GM19035 (cell line): ENCODE data around the gene STOML1.
A peak's percentile ranks its signal among the peaks of the same experiment; 100 is the strongest.
"Not testable (repeated sequence)": the region's sequence is repeated elsewhere in the genome, so short reads cannot be mapped to it uniquely, and the experiment has no call there.

Experiments
- ATAC-seq: cut with Tn5 transposase; IDR thresholded peaks from one replicate; pipeline ENCODE4 v1.9.1; 2021; ENCODE audit not compliant: unreplicated experiment

The STOML1 gene

DNA sequence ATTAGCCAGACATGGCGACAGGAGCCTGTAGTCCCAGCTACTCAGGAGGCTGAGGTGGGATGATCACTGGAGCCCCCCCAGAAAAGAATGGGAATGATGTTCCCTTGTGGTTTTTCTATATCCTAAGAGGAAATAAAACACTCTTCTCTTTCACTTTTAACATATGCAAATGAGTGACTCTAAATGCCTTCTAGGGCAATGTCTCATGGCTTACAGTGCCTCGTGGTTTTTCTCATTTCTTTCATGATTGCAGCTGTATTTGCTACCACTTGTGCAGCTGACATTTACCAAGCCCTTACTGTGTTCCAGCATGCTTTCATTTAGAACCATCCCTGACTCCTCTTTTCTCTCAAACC, 26.4 kb downstream of the STOML1 start:
- ATAC-seq: peak; percentile 58

DNA sequence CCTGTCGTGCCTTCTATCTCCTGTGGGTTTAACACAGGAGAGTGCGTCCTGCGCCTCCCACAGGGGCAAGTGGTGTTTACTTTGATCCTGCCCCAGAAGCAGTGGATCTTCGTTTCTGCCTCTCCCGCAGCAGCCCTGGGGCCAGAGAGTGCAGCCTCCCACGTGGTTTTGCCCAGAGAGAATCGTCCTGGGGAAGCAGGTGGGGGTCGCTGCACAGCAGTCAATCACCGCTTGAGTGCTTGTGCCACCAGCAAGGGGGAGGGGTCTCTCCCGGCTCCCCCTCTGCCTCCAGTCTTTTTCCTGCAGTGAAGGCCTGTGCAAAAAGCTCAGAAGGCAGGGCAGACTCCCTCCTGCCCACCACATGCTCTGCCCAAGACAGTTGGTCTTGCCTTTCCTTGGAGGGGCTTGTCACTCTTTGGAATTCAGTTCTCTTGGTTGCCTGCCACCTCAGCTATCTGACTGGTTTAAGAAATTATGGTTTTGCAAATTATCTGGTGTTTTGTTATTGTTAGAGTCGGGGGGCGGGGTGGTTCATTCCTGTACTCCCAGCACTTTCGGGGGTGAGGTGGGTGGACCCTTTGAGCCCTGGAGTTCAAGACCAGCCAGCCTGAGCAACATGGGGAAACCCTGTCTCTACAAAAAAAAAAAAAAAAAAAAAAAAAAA, 26.9 kb downstream of the STOML1 start:
- ATAC-seq: peak; percentile 23

DNA sequence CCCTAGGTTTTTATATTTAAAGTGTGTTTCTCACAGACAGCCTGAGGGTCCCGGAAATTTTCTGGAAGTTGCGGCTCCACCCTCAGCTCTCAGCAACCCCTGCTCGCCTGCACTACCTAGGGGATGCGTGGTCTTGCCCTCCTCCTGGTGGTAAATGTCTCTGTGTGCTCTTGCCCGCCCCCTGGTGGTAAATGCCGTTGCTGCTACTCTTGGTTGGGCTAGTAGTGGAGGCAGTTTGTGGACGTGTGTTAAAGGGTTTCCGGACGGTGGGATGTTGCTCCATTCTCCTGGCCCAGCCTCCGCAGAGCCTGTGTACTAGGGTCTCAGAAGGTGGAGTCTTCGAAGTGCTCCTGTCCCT, 27.4 kb downstream of the STOML1 start:
- peak; percentile 69 for ATAC-seq

DNA sequence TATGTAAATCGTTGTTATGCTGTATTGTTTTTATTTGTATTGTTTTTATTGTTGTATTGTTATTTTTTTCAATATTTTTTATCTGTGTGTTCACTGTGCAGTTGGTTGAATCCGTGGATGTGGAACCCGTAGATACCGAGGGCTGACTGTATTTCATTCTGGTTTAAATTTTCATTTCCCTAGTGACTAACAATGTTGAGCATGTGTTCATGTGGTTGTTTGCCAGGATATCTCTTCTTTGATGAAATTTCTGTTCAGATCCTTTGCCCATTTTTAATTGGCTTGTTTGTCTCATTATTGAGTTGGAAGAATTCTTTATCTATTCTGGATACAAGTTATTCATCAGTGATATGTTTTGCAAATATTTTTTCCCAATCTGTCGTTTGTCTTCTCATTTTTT, 29.7 kb downstream of the STOML1 start:
- no peak for ATAC-seq

DNA sequence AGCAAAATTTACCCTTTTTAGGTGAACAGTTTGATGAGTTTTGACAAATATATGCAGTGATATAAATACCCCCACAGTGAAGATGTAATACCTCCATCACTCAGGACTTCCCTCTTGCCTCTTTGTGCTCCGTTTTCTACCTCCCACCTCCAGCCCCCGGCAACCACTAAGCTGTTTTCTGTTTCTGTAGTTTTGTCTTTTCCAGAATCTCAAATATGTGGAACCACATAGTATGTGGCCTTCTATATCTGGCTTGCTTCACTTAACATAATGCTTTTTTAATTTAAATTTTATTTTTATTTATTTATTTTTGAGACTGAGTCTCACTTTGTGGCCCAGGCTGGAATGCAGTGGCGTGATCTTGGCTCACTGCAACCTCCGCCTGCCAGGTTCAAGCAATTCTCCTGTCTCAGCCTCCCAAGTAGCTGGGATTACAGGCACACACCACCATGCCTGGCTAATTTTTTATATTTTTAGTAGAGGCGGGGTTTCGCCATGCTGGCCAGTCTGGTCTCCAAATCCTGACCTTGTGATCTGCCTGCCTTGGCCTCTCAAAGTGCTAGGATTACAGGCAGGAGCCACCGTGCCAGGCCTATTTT, 31.5 kb downstream of the STOML1 start:
- not testable (repeated sequence) for ATAC-seq

DNA sequence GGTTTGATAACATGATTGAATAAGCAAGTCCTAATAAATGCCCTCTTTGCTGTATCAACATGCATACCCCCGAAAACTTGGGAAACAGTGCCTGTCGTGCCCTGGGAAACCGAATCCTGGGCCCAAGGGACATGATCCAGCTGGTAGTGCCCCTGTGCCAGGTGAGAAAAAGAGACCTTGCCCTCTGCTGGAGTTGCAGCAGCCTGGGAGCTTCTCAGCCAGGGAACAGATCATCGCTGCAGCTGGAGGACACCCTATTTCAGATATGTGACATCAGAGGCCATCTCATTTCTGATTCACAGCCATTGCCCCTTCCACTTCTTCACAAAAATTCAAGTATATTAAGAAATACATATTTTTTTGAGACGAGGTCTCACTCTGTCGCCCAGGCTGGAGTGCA, 32.3 kb downstream of the STOML1 start:
- no peak for ATAC-seq

DNA sequence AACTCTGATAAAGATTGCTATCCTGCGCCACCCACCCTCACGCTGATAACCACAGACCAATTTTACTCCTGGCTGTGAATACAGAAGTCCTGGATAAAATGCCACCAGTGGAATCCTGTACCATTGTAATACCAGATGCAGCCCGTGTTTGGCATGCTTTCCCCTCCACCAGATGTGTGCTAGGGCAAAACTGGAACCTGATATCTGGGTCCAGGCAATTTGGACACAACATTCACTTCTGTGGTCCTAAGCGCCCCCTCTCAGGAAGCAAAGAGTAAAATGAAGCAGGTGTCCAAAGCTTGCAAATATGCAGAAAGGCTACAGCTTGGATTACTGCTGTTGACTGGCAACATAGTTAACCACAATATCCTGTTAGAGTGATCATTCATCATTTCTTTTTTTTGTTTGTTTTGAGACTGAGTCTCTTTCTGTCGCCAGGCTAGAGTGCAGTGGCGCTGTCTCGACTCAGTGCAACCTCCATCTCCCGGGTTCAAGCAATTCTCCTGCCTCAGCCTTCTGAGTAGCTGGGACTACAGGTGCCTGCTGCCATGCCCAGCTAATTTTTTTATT, 33.0 kb downstream of the STOML1 start:
- ATAC-seq: no peak

DNA sequence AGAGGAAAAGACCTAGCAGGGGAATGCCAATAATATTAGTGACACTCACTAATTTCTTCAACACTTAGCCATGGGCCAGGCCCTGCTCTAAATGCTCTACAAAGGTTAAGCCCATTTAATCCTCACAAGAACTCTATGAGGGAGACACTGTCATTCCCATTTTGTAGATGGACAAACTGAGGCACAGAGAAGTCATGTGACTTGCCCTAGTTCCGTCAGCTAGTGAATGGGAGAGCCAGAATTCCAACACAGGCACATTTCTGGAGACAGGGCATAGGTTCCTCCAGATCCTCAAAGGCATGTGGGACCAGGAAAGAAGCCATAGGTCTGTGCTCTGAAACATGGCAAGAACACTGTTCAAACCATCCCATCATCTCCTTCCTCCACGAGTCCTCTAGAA, 34.3 kb downstream of the STOML1 start:
- ATAC-seq: no peak

DNA sequence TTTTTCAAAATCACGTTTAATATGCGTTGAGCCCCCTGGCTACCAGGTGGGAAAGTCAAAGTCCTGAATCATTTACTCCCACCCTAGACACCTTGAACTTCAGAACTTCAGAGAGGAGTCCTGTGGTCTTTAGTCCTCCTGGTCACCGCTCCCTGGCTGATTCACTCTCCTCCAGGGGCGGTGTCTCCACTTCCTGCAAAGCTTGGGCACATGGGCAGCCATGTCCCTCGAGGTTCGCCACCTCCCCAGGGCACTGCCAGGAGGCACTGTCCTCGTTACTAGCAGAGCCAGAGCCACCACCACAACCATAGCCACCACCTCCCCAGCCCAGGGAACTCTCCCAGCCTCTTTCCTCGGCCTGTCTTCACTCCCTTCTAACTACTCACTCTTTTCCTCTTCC, 34.8 kb downstream of the STOML1 start:
- ATAC-seq: no peak

DNA sequence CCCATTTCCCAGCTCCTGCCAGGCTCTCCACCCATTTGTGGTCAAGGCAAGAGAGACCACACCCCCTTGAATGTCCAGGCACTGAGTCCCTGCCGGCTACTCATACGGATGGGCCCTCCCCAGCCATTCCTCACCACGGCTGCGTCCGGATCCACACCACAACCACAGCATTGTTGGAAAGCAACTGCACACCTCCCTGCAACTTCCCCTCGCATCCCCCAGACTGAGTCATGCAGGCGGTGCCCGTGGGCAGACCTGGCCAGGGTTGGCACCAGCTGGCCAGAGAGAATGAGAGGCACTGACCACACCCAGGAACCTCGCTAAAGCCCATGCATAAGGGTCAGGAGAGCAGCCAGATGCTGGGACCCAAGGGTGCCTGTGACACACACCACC, 35.4 kb downstream of the STOML1 start:
- no peak for ATAC-seq

DNA sequence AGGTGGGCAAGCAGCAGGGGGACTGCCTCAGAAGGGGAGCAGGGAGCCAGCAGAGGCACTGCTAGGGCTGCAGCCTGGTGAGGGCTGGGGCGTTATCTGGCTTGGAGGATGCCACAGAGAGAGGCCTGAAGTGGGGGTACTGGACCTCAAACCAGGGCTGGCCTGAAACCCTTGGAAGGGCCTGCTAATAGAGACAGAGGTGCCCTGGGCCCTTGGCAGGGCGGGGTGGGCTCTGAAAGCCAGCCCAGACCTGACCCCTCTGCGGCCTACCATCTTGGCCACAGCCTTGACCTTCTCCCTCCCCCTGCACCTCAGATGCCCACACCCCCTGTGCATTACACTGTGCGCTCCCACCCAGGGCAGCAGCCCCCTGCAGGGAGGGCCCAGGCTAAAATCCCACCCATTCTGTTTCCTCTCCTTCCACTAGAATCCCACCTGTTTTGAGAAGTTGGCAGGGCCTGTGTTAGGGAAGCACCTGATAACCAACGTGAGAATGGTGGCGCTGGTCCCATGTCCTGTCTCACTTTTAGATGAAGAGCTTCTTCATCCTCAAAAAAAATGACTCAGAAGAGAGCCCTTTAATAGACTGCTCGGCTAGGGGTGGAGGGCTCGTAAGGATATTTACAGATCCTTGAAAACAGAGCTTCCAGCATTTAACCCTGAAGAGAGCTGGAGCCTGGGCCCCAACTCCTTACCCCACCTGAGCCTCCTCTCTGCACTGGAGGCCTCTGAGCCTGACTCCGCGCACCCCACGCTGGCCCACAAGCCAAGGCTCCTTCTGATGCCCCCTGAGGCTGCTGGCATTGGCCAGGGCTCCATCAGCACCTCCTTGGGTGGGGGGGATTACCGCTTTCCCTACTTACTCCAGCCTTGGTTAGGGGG, 36.0 kb downstream of the STOML1 start:
- ATAC-seq: no peak

DNA sequence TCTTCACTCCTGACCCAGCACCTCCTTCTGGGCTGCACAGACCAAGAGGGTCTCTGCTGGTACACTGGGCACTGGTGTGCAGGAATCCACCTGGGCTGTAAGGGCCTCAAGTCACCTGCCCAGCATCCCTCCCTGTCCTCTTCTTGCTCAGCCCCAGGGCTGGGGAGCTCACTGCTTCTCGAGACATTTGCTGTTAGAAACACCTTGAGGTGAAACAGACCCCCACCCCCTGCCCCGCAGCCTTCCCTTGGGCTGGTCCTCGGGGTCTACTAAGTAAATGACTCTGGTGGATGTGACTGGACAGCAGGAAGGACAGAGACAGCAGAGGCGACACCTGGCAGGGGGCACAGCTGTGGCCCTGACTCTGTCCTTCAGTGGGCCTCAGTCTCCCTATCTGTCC, 36.8 kb downstream of the STOML1 start:
- ATAC-seq: no peak

DNA sequence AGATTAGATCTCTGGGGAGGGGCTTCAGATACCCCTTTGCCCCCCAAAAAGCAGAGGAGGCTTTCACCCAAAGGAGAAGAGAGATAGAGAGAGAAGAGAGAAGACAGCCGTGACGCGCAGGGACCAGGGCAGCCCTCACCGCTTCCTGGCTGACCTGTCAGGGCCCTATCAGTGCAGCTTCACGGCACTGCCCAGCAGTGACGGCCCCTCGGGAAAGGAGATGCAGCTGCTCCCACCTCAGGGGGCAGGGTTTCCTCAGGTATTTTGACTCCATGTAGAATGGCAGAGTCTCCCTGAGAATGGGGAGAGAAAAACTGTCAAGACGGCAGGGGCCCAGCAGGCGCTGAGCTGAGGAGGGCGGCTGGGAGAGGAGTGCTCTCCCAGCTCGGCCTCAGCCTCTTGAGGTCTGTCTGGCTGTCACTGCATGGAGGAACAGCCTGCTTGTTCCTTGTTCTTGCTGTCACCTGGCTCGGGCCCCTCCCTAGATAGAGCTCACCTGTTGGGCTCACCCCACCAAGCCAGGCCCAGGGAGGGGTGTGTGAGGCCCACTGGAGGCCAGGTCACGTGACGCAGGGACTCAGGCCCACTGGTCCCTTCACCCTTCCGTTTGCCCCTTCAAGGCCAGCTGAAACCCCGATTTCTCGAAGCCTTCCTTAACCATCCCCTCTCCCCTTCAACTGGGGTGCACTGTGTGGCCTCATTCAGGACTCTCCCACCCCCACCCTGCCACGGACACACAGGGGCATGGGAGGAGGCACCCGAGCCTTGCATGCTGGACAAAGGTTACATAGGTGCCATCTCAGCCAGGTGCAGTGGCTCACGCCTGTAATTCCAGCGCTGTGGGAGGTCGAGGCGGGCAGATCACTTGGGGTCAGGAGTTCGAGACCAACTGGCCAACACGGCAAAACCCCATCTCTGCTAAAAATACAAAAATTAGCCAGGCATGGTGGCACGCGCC, 37.6 kb downstream of the STOML1 start:
- ATAC-seq: no peak

DNA sequence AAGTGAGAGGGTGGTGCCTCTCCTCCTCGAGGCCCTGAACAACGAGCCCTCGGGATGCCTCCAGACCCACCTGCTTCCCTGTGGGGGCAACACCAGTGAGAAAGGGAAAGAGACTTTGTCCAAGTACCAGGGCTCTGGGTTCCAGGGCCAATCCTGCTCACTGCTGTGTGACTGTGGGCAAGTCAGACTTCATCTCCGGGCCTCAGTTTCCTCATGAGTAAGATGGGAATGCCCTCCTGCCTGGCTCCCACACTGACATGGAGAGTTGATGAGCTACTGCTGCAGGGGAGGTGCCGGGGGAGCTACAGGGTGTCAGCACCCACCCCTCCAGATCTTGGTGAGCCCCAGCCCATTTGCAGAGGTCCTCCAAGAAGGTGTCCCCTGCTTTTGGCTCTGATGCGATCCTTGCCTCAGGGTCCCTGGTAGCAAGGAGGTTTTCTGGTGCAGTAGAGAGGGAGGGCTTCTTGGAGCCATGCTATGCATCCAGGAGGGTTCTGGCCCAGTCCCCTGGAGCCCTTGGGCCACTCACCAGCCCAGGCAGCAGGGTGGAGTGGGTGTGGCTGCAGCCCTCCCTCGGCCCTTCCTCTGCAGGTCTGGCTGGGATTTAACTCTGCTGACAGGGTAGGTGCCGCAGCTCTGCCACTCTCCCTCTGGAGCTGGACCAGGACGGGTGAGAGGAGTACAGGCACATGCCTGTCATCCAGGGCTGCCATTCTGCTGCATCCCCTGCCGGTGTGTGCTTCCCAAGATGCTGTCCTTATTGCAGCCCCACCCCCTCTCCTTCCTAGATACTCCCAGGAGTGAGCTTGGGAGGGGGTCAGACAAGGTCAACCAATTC, 39.0 kb downstream of the STOML1 start:
- ATAC-seq: no peak

DNA sequence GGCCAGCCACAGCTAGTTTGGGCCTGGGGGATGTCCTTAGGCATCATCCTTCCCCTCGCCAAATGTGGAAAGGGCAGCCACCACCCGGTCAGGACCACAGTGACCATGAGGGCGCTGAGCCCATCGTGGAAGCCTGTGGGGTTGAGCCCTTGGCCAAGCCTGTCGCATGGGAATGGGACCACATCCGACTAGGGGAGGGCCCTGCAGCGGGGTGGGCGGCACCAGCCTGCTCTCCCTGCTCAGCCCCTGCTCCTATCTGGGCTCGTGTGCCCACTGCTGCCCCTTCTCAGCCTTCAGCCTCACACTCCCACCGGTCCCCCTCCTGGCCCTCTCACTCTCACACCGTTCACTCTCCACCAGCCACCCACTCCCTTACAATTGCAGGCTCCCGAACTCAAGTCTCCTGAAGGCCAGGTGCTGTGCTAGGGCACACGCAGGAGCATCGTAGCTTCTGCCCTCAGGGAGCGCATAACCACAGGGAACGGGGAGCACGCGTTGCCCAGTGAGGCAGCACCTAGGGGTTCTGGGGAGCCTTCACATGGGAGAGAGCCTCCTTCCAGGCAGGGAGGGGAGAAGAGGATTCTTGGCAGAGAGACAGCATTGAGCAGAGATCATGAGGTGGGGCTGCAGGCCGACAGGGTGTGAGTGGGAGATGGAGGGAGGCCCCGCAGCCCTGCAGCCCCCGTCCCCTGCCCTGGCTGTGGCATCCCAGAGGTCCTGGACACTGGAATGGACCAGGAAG, 39.8 kb downstream of the STOML1 start:
- ATAC-seq: no peak

DNA sequence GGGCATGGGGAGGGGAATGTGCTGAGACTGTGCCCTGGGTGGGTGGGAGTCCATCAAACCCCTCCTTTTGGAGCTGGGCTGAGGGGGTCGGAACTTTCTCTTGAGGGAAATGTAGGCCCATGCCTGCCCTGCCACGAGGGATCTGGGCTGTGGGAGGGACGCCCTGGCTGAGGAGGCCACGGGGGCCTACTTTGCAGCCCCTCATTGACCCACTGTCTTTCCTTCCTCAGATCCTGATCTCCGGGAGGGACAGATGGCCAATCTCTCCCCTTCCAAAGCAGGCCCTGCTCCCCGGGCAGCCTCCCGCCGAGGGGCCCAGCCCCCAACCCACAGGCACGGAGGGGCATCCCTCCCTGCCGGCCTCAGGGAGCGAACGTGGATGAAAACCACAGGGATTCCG, 40.5 kb downstream of the STOML1 start:
- ATAC-seq: no peak

DNA sequence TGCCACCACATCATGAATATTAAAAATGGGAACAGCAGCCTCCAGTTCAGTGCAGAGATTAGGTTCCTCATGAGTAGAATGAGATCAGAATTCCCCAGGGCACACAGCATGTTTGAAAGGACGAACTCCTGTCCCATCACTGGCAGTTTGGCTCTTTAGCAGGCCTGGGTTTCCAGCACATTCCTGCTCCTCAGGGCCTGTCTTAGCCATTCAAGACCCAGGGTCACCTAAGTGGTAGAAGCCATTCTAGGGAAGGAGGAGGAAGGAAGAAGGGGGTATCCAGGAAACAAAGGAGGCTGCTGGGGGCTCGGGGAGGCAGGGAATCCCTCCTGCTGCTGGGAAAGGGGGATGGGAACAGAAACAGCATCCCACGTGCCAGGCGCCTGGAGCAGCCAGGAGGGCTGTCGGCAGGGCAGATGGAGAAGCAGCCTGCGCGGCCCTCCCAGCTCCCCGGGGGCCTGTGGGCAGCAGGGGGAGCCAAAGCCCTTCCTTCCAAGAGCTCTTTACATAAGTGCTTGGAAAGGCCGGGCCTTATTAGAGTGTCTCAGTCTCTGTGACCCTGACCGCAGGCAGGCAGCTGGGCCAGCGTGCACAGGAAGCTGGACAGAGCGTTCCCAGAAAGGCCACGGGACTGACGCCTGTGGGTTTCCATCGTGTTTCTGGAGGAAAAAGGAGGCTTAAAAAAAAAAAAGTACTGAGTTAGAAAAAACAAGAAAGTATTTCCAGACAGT, 41.1 kb downstream of the STOML1 start:
- no peak for ATAC-seq

DNA sequence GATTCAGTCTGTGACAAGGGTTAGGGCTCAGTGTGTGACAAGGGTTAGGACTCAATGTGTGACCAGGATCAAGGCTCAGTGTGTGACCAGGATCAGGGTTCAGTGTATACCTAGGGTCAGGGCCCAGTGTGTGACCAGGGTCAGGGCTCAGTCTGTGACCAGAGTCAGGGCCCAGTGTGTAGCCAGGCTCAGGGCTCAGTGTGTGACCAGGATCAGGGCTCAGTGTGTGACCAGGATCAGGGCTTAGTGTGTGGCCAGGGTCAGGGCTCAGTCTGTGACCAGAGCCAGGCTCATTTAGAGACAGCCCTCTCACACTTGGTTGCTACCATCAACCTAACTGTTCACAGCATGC, 41.6 kb downstream of the STOML1 start:
- no peak for ATAC-seq

DNA sequence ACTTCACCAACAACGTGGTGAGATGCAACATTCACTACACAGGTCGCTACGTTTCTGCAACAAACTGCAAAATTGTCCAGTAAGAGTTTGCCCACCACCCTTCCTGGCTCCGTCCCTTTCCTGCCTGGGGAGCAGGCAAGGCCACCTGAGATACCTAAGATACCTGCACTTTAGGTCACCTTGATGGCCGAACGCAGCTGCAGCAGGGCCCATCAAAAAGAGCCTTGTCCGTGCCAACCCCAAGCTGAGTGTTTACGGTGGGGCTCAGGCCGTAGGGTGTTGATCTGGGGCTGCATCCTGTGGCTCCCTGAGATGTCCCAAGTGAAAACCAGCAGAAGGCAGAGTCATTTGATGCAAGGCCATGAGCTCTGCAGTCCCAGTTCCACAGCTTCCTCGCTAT, 42.6 kb downstream of the STOML1 start:
- no peak for ATAC-seq
